ENCODE measurements around the gene SPON1. TPM values are rescaled to one million over a fixed set of nuclear protein-coding genes. Genes with fewer than 3 reads are reported as not detected.

SPON1 gene
- total and polyA plus RNA-seq, 2 of the 8 experiments (the other 6 are each of a cell fraction or from before 2014, with no cell fraction given), result 1.5 to 5.4 TPM

- Histone ChIP-seq H3K18ac (ENCODE audit: extremely low read depth, low read length) (no peak overlapping the region), H3K4me3 (ENCODE audit: extremely low read depth in 1 of 4, insufficient read depth in 2 of 4, low read depth in 3 of 4, low read length in 4 of 4) (no peak overlapping the region), H4K5ac (ENCODE audit: insufficient read length, low read depth, low read length) (no peak overlapping the region), H2BK15ac (ENCODE audit: low read length) (no peak overlapping the region), H3K27me3 (replicated peaks in 1 of 4; ENCODE audit: control insufficient read depth in 3 of 4, extremely low read depth in 1 of 4, insufficient read depth in 3 of 4, low read length in 3 of 4) (no peaks in the 10 kb centered on the region), H3K23ac (ENCODE audit: insufficient read length) (no peak overlapping the region), H3K23me2 (ENCODE audit: low read depth, low read length) (no peaks in the 10 kb centered on the region), H3K79me1 (ENCODE audit: low read depth, low read length) (no peaks in the 10 kb centered on the region), H3K9me3 (ENCODE audit: insufficient read depth in 2 of 2, low read depth in 1 of 2, low read length in 1 of 2) (no peaks in the 10 kb centered on the region), H4K20me1 (replicated peaks in 1 of 2; ENCODE audit: control insufficient read depth in 1 of 2, insufficient read depth in 2 of 2, low read length in 2 of 2) (no peaks in the 10 kb centered on the region), H3K4me1 (replicated peaks in 1 of 4; ENCODE audit: control insufficient read depth in 3 of 4, insufficient read depth in 4 of 4, low read length in 3 of 4) (no peaks in the 10 kb centered on the region), H2BK12ac (ENCODE audit: low read depth, low read length) (no peak overlapping the region), H4K91ac (replicated peaks; ENCODE audit: insufficient read length, low read length) (no peak overlapping the region), H2BK120ac (replicated peaks; ENCODE audit: low read depth, low read length) (no peak overlapping the region), H3K36me3 (ENCODE audit: control insufficient read depth in 2 of 4, insufficient read depth in 4 of 4, low read length in 3 of 4) (no peaks in the 10 kb centered on the region), H2BK5ac (ENCODE audit: low read depth, low read length) (no peak overlapping the region), H3K4ac (replicated peaks; ENCODE audit: insufficient read length, low read depth, low read length) (no peak overlapping the region), H3K9ac (replicated peaks in 1 of 4; ENCODE audit: extremely low read depth in 1 of 4, low read depth in 3 of 4, low read length in 3 of 4) (no peak overlapping the region), H3K14ac (ENCODE audit: insufficient read length) (no peak overlapping the region), H3K4me2 (ENCODE audit: insufficient read depth in 1 of 2, low read depth in 2 of 2, low read length in 2 of 2) (no peak overlapping the region), H2AFZ (ENCODE audit: low read length) (no peak overlapping the region), H3K27ac (ENCODE audit: low read depth, low read length) (no peak overlapping the region), H2BK20ac (ENCODE audit: low read length) (no peak overlapping the region), H4K8ac (ENCODE audit: extremely low read depth, insufficient read depth, low read length) (no peak overlapping the region), H3K79me2 (ENCODE audit: control insufficient read depth in 1 of 2, insufficient read depth in 2 of 2, low read length in 2 of 2) (no peaks in the 10 kb centered on the region), H3K56ac (replicated peaks; ENCODE audit: insufficient read length, low read depth, low read length) (no peak overlapping the region), H2AK5ac (ENCODE audit: low read depth, low read length) (no peak overlapping the region)
- CTCF ChIA-PET (ENCODE audit: partially characterized antibody), result interaction anchor here (0.6 to 0.7 kb wide), 2 partner anchors 520 to 678 kb away, joined by 4 to 5 read pairs; no protein-coding TSS in a partner anchor
- DNase-seq (ENCODE audit: low read depth in 1 of 2, low spot score in 2 of 2) (no peak), FAIRE-seq (no peak)
- TF ChIP-seq, protein P1, sequence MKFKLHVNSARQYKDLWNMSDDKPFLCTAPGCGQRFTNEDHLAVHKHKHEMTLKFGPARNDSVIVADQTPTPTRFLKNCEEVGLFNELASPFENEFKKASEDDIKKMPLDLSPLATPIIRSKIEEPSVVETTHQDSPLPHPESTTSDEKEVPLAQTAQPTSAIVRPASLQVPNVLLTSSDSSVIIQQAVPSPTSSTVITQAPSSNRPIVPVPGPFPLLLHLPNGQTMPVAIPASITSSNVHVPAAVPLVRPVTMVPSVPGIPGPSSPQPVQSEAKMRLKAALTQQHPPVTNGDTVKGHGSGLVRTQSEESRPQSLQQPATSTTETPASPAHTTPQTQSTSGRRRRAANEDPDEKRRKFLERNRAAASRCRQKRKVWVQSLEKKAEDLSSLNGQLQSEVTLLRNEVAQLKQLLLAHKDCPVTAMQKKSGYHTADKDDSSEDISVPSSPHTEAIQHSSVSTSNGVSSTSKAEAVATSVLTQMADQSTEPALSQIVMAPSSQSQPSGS (IDR thresholded peaks at IDR 0.05; ENCODE audit: low read length), result no peak
- no peak for TF ChIP-seq SP2 (IDR thresholded peaks at IDR 0.05; ENCODE audit: low read length)
- no peak for TF ChIP-seq GTF2F1 (IDR thresholded peaks at IDR 0.05; ENCODE audit: borderline replicate concordance, low read depth, low read length)
- WGBS, 2 experiments (ENCODE audit: extremely low coverage in 1 of 2, insufficient coverage in 1 of 2, insufficient read length in 1 of 2, insufficient replicate concordance in 2 of 2, low coverage in 1 of 2, low lambda C conversion rate in 2 of 2, missing lambda C conversion rate in 1 of 2), result 92% methylated on average over 6 of the region's 6 CpGs; no CpG with 5 or more reads in 1 of the 2 experiments
- POLR2A ChIA-PET (ENCODE audit: partially characterized antibody), result no interaction called here
Measured at GRCh38 chr11:14081581-14082231, 119.2 kb downstream of the SPON1 start.
